Stimulated activated CD8-positive, alpha-beta memory T cell treated with anti-CD3 and anti-CD28 coated beads, Interleukin-15, amount 100 ng/mL, for 1 hour (primary cell): ENCODE results near the gene GPR15.
A peak's percentile ranks its signal among the peaks of the same experiment; 100 is the strongest.

Experiments used
- DNase-seq: peaks from one replicate; pipeline ENCODE4 v3.0.0-alpha.2; 2020; ENCODE audit warnings: low read depth

The GPR15 gene

GRCh38 chr3:98531622-98532274 is at the start of gene GPR15:
Gene GPR15, plus strand, starts transcription at chr3:98531978. Its CDS starts 56 bp downstream, at chr3:98532034.
- no peak for DNase-seq

GRCh38 chr3:98482717-98483482 is 48.9 kb upstream of the GPR15 start:
- no peak for DNase-seq

GRCh38 chr3:98483626-98484025 is 48.2 kb upstream of the GPR15 start:
- DNase-seq: no peak

- no peak for DNase-seq
These were observed 34.4 kb upstream of the GPR15 start, which contains the start of gene OR5K2 for GRCh38 chr3:98497381-98497780. Gene OR5K2, plus strand, starts transcription at chr3:98497681. Its CDS starts 0 bp downstream, at chr3:98497681.

- DNase-seq: no peak
These were observed 31.8 kb upstream of the GPR15 start for GRCh38 chr3:98500019-98500418.

- no peak for DNase-seq
These were observed 30.5 kb upstream of the GPR15 start for GRCh38 chr3:98501270-98501669.

GRCh38 chr3:98501863-98502576 is 29.8 kb upstream of the GPR15 start:
- no peak for DNase-seq

GRCh38 chr3:98504539-98504938 is 27.2 kb upstream of the GPR15 start:
- DNase-seq: no peak

GRCh38 chr3:98508582-98508981 is 23.2 kb upstream of the GPR15 start:
- DNase-seq: no peak

- DNase-seq: no peak
These were observed 19.2 kb upstream of the GPR15 start for GRCh38 chr3:98512576-98512975.

- DNase-seq: no peak
These were observed 18.7 kb upstream of the GPR15 start for GRCh38 chr3:98513091-98513511.

- DNase-seq: no peak
These were observed 18.0 kb upstream of the GPR15 start for GRCh38 chr3:98513736-98514135.

GRCh38 chr3:98514948-98515347 is 16.8 kb upstream of the GPR15 start:
- no peak for DNase-seq

GRCh38 chr3:98518816-98519215 is 13.0 kb upstream of the GPR15 start:
- no peak for DNase-seq

- DNase-seq: no peak
These were observed 12.4 kb upstream of the GPR15 start for GRCh38 chr3:98519351-98519750.

- no peak for DNase-seq
These were observed 9.8 kb upstream of the GPR15 start for GRCh38 chr3:98521897-98522543.

GRCh38 chr3:98522544-98523281 is 9.1 kb upstream of the GPR15 start, which contains the start of gene CLDND1:
Gene CLDND1, minus strand, starts transcription at chr3:98522902. Its CDS starts 1,478 bp downstream, at chr3:98521424.
- DNase-seq: peak; percentile 90

- no peak for DNase-seq
These were observed 6.3 kb upstream of the GPR15 start for GRCh38 chr3:98525494-98525893.

GRCh38 chr3:98528474-98529346 is 3.1 kb upstream of the GPR15 start:
- DNase-seq: no peak

- no peak for DNase-seq
These were observed 1.8 kb upstream of the GPR15 start for GRCh38 chr3:98529856-98530459.
